NCI-H69 (cell line): Measurements from ENCODE around the gene TERB1.

Experiments
- DNase-seq: peaks from one replicate; lab custom pipeline; 2025; lab: John Stamatoyannopoulos, UW

The TERB1 gene

GRCh38 chr16:66705790-66706505 lies 95.4 kb downstream of the TERB1 start:
- DNase-seq: no peak
